ENCODE measurements around the gene POP4. TPM values are rescaled to one million over a fixed set of nuclear protein-coding genes. Genes with fewer than 3 reads are reported as not detected.

Gene POP4
- total RNA-seq, 5 donors from 2014 or later (not counting 1 experiment from before 2014, with no cell fraction given), result 43.7 to 59.6 (median 55.5) TPM

GRCh38 chr19:29576761-29577648 lies 29.1 kb upstream of the POP4 start:
- Mint-ChIP-seq H3K4me1 (peaks cover 0 to 6% (median 5%) of the 10 kb centered on the region in 3 donors), H3K36me3 (no peaks in the 10 kb centered on the region), H3K27me3 (peaks cover 49 to 53% of the 10 kb centered on the region in 2 donors), H3K27ac (no peak overlapping the region), H3K9me3 (peaks cover 0 to 10% (median 2%) of the 10 kb centered on the region in 3 donors), H3K4me3 (no peak overlapping the region)
- WGBS (ENCODE audit: insufficient coverage), result 58% methylated on average over 7 of the region's 15 CpGs
- no peaks in the 10 kb centered on the region for H3K9me3 ChIP-seq
- DNase-seq (no peak), ATAC-seq (replicated peaks in 1 of 4) (no peak)
- CTCF ChIA-PET, result no interaction called here
- POLR2A ChIA-PET, result no interaction called here
- no peaks in the 10 kb centered on the region for H3K4me1 ChIP-seq (ENCODE audit: control insufficient read depth in 1 of 2, extremely low read depth in 1 of 2, insufficient read depth in 2 of 2, low read length in 2 of 2)
- H3K36me3 ChIP-seq (ENCODE audit: control insufficient read depth in 2 of 2, extremely low read depth in 1 of 2, insufficient read depth in 1 of 2, low read length in 1 of 2), result no peaks in the 10 kb centered on the region
- H3K27ac ChIP-seq (ENCODE audit: low read length), result no peak overlapping the region
- H3K4me3 ChIP-seq (ENCODE audit: control insufficient read depth in 1 of 2, extremely low read depth in 1 of 2, low read length in 1 of 2), result no peak overlapping the region
- peaks cover 10 to 36% of the 10 kb centered on the region in 2 experiments for H3K27me3 ChIP-seq (replicated peaks in 1 of 2; ENCODE audit: control insufficient read depth in 2 of 2, extremely low read depth in 1 of 2, insufficient read depth in 2 of 2, low read length in 1 of 2)

- Mint-ChIP-seq H3K4me1 (peaks cover 0 to 6% (median 5%) of the 10 kb centered on the region in 3 donors), H3K9me3 (peaks cover 0 to 10% (median 2%) of the 10 kb centered on the region in 3 donors), H3K27ac (no peak overlapping the region), H3K27me3 (peaks cover 45 to 48% of the 10 kb centered on the region in 2 donors), H3K4me3 (no peak overlapping the region), H3K36me3 (no peaks in the 10 kb centered on the region)
- H3K27me3 ChIP-seq (replicated peaks in 1 of 2; ENCODE audit: control insufficient read depth in 2 of 2, extremely low read depth in 1 of 2, insufficient read depth in 2 of 2, low read length in 1 of 2), result peaks cover 10 to 36% of the 10 kb centered on the region in 2 experiments
- CTCF ChIA-PET, result no interaction called here
- WGBS (ENCODE audit: insufficient coverage), result 40% methylated on average over 2 of the region's 3 CpGs
- no peak overlapping the region for H3K4me3 ChIP-seq (ENCODE audit: control insufficient read depth in 1 of 2, extremely low read depth in 1 of 2, low read length in 1 of 2)
- DNase-seq (no peak), ATAC-seq (replicated peaks in 1 of 4) (no peak)
- H3K27ac ChIP-seq (ENCODE audit: low read length), result no peak overlapping the region
- no peaks in the 10 kb centered on the region for H3K4me1 ChIP-seq (ENCODE audit: control insufficient read depth in 1 of 2, extremely low read depth in 1 of 2, insufficient read depth in 2 of 2, low read length in 2 of 2)
- no peaks in the 10 kb centered on the region for H3K36me3 ChIP-seq (ENCODE audit: control insufficient read depth in 2 of 2, extremely low read depth in 1 of 2, insufficient read depth in 1 of 2, low read length in 1 of 2)
- POLR2A ChIA-PET, result no interaction called here
- no peaks in the 10 kb centered on the region for H3K9me3 ChIP-seq
Measured at GRCh38 chr19:29577649-29577963, 28.5 kb upstream of the POP4 start.

GRCh38 chr19:29578349-29578748 lies 27.7 kb upstream of the POP4 start:
- ATAC-seq (replicated peaks in 1 of 4) (no peak), DNase-seq (no peak)
- no peaks in the 10 kb centered on the region for H3K36me3 Mint-ChIP-seq
- CTCF ChIA-PET, result no interaction called here
- no peak overlapping the region for H3K4me3 Mint-ChIP-seq
- peaks cover 45 to 48% of the 10 kb centered on the region in 2 donors for H3K27me3 Mint-ChIP-seq
- 76% methylated on average over 5 of the region's 8 CpGs for WGBS (ENCODE audit: insufficient coverage)
- H3K4me1 Mint-ChIP-seq, result peaks cover 0 to 6% (median 5%) of the 10 kb centered on the region in 3 donors
- peaks cover 0 to 10% (median 2%) of the 10 kb centered on the region in 3 donors for H3K9me3 Mint-ChIP-seq
- Histone ChIP-seq H3K27me3 (replicated peaks in 1 of 2; ENCODE audit: control insufficient read depth in 2 of 2, extremely low read depth in 1 of 2, insufficient read depth in 2 of 2, low read length in 1 of 2) (peaks cover 10 to 40% of the 10 kb centered on the region in 2 experiments), H3K4me3 (ENCODE audit: control insufficient read depth in 1 of 2, extremely low read depth in 1 of 2, low read length in 1 of 2) (no peak overlapping the region), H3K4me1 (ENCODE audit: control insufficient read depth in 1 of 2, extremely low read depth in 1 of 2, insufficient read depth in 2 of 2, low read length in 2 of 2) (no peaks in the 10 kb centered on the region), H3K27ac (ENCODE audit: low read length) (no peak overlapping the region), H3K36me3 (ENCODE audit: control insufficient read depth in 2 of 2, extremely low read depth in 1 of 2, insufficient read depth in 1 of 2, low read length in 1 of 2) (no peaks in the 10 kb centered on the region), H3K9me3 (no peaks in the 10 kb centered on the region)
- no peak overlapping the region for H3K27ac Mint-ChIP-seq
- POLR2A ChIA-PET, result no interaction called here

GRCh38 chr19:29579308-29579910 lies 26.7 kb upstream of the POP4 start:
- H3K27me3 Mint-ChIP-seq, result peaks cover 41 to 43% of the 10 kb centered on the region in 2 donors
- 84% methylated on average over 6 of the region's 6 CpGs for WGBS (ENCODE audit: insufficient coverage)
- no peaks in the 10 kb centered on the region for H3K4me1 ChIP-seq (ENCODE audit: control insufficient read depth in 1 of 2, extremely low read depth in 1 of 2, insufficient read depth in 2 of 2, low read length in 2 of 2)

GRCh38 chr19:29581398-29581797 lies 24.7 kb upstream of the POP4 start:
- Histone ChIP-seq H3K4me3 (ENCODE audit: control insufficient read depth in 1 of 2, extremely low read depth in 1 of 2, low read length in 1 of 2) (no peak overlapping the region), H3K4me1 (ENCODE audit: control insufficient read depth in 1 of 2, extremely low read depth in 1 of 2, insufficient read depth in 2 of 2, low read length in 2 of 2) (no peaks in the 10 kb centered on the region), H3K27me3 (replicated peaks in 1 of 2; ENCODE audit: control insufficient read depth in 2 of 2, extremely low read depth in 1 of 2, insufficient read depth in 2 of 2, low read length in 1 of 2) (peaks cover 2 to 26% of the 10 kb centered on the region in 2 experiments), H3K27ac (ENCODE audit: low read length) (no peak overlapping the region), H3K9me3 (no peaks in the 10 kb centered on the region), H3K36me3 (ENCODE audit: control insufficient read depth in 2 of 2, extremely low read depth in 1 of 2, insufficient read depth in 1 of 2, low read length in 1 of 2) (no peaks in the 10 kb centered on the region)
- Mint-ChIP-seq H3K4me3 (no peak overlapping the region), H3K36me3 (no peaks in the 10 kb centered on the region), H3K9me3 (peaks cover 0 to 10% (median 2%) of the 10 kb centered on the region in 3 donors), H3K27me3 (peaks cover 24 to 29% of the 10 kb centered on the region in 2 donors), H3K27ac (no peak overlapping the region), H3K4me1 (peaks cover 0 to 6% (median 4%) of the 10 kb centered on the region in 3 donors)
- ChIA-PET CTCF (no interaction called here), POLR2A (no interaction called here)
- WGBS (ENCODE audit: insufficient coverage), result no CpG with 5 or more reads among the region's 1 CpG
- no peak for DNase-seq
- ATAC-seq (replicated peaks in 1 of 4), result no peak

More at GRCh38 chr19:29579308-29579910, 26.7 kb upstream of the POP4 start:
- H3K4me3 Mint-ChIP-seq, result no peak overlapping the region
- Histone ChIP-seq H3K27ac (ENCODE audit: low read length) (no peak overlapping the region), H3K36me3 (ENCODE audit: control insufficient read depth in 2 of 2, extremely low read depth in 1 of 2, insufficient read depth in 1 of 2, low read length in 1 of 2) (no peaks in the 10 kb centered on the region), H3K27me3 (replicated peaks in 1 of 2; ENCODE audit: control insufficient read depth in 2 of 2, extremely low read depth in 1 of 2, insufficient read depth in 2 of 2, low read length in 1 of 2) (peaks cover 10 to 38% of the 10 kb centered on the region in 2 experiments), H3K9me3 (no peaks in the 10 kb centered on the region), H3K4me3 (ENCODE audit: control insufficient read depth in 1 of 2, extremely low read depth in 1 of 2, low read length in 1 of 2) (no peak overlapping the region)
- H3K4me1 Mint-ChIP-seq, result peaks cover 0 to 8% (median 6%) of the 10 kb centered on the region in 3 donors
- ATAC-seq (replicated peaks in 1 of 4), result no peak
- ChIA-PET CTCF (no interaction called here), POLR2A (no interaction called here)
- H3K36me3 Mint-ChIP-seq, result no peaks in the 10 kb centered on the region
- no peak overlapping the region for H3K27ac Mint-ChIP-seq
- peaks cover 0 to 10% (median 2%) of the 10 kb centered on the region in 3 donors for H3K9me3 Mint-ChIP-seq
- no peak for DNase-seq

- no CpG with 5 or more reads among the region's 1 CpG for WGBS (ENCODE audit: insufficient coverage)
- DNase-seq, result no peak
- peaks cover 0 to 13% of the 10 kb centered on the region in 2 experiments for H3K4me1 ChIP-seq (ENCODE audit: control insufficient read depth in 1 of 2, extremely low read depth in 1 of 2, insufficient read depth in 2 of 2, low read length in 2 of 2)
- H3K4me3 ChIP-seq (ENCODE audit: control insufficient read depth in 1 of 2, extremely low read depth in 1 of 2, low read length in 1 of 2), result no peak overlapping the region
- Mint-ChIP-seq H3K4me3 (no peak overlapping the region), H3K27me3 (peaks cover 18 to 21% of the 10 kb centered on the region in 2 donors), H3K36me3 (no peaks in the 10 kb centered on the region), H3K27ac (no peak overlapping the region), H3K4me1 (peaks cover 7 to 22% (median 17%) of the 10 kb centered on the region in 3 donors), H3K9me3 (peaks cover 0 to 10% (median 2%) of the 10 kb centered on the region in 3 donors)
- no peaks in the 10 kb centered on the region for H3K9me3 ChIP-seq
- no peak for ATAC-seq (replicated peaks in 1 of 4)
- POLR2A ChIA-PET, result interaction anchor here in 1 of 2 donors (0.7 kb wide), 1 partner anchor 16 kb away, joined by 4 read pairs; no protein-coding TSS in a partner anchor
- H3K27ac ChIP-seq (ENCODE audit: low read length), result no peak overlapping the region
- H3K36me3 ChIP-seq (ENCODE audit: control insufficient read depth in 2 of 2, extremely low read depth in 1 of 2, insufficient read depth in 1 of 2, low read length in 1 of 2), result no peaks in the 10 kb centered on the region
- H3K27me3 ChIP-seq (replicated peaks in 1 of 2; ENCODE audit: control insufficient read depth in 2 of 2, extremely low read depth in 1 of 2, insufficient read depth in 2 of 2, low read length in 1 of 2), result peaks cover 2 to 17% of the 10 kb centered on the region in 2 experiments
- CTCF ChIA-PET, result no interaction called here
Measured at GRCh38 chr19:29583196-29583999, 22.7 kb upstream of the POP4 start.
